Kidney (tissue), 14 donors: Measurements from ENCODE around the gene PRTG. TPM values are rescaled to one million over a fixed set of nuclear protein-coding genes. Genes with fewer than 3 reads are reported as not detected.

Experiments
- DNase-seq, 5 donors: peaks; one replicate each; pipeline ENCODE4 v3.0.0-alpha.2; 2013 to 2020
- FAIRE-seq: peaks from 2 replicates; lab custom pipeline; 2012; peaks lifted over from hg19 to GRCh38; lab: Jason Lieb, UNC
- H3K27ac ChIP-seq, 2 donors: one replicate each; pipeline ENCODE4 v1.7.0; 2013; ENCODE audit warnings: low read depth in 2 of 2, low read length in 2 of 2, inconsistent platforms in 1 of 2
- H3K27me3 ChIP-seq: one replicate; pipeline ENCODE4 v1.7.1; 2013; ENCODE audit warnings: low read length, inconsistent platforms; ENCODE audit not compliant: control insufficient read depth, insufficient read depth
- H3K36me3 ChIP-seq, 3 donors: one replicate each; pipeline versions ENCODE4 v1.7.0 to v1.7.1; 2013; ENCODE audit warnings: low read length in 3 of 3, control low read depth in 1 of 3, inconsistent platforms in 1 of 3; ENCODE audit not compliant: insufficient read depth in 3 of 3, control insufficient read depth in 2 of 3
- H3K4me1 ChIP-seq, 3 donors: one replicate each; pipeline versions ENCODE4 v1.7.0 to v1.7.1; 2013; ENCODE audit warnings: low read length in 3 of 3, inconsistent platforms in 1 of 3, low read depth in 1 of 3; ENCODE audit not compliant: control insufficient read depth in 2 of 3, insufficient read depth in 2 of 3
- H3K4me3 ChIP-seq, 3 donors: one replicate each; pipeline versions ENCODE4 v1.7.0 to v1.8.1; 2013; ENCODE audit warnings: low read length in 3 of 3, control low read depth in 1 of 3, inconsistent platforms in 1 of 3
- H3K9ac ChIP-seq, 3 donors: one replicate each; pipeline versions ENCODE4 v1.7.0 to v1.7.1; 2013; ENCODE audit warnings: low read length in 3 of 3, control low read depth in 1 of 3, inconsistent platforms in 1 of 3
- H3K9me3 ChIP-seq, 3 donors: one replicate each; pipeline versions ENCODE4 v1.7.0 to v1.7.1; 2013; ENCODE audit warnings: low read length in 3 of 3, control low read depth in 1 of 3, inconsistent platforms in 1 of 3; ENCODE audit not compliant: control insufficient read depth in 2 of 3, insufficient read depth in 1 of 3
- intact Hi-C: fragments of 100-400 bp; cut with DNase I; formaldehyde crosslinking; loops from one replicate; pipeline ENCODE4 v1.11.1; 2022
- polyA plus RNA-seq: library from polyadenylated mRNA; stranded (reverse); fragments of 350-450 nt; fragmentation: Illumina TruSeq; extraction: RNeasy Lipid Tissue Mini Kit (QIAGEN cat#74804); gene quantifications from one replicate; pipeline ENCODE4 v1.2.3, GENCODE V29; 2014; ENCODE audit warnings: low read depth, low replicate concordance; ENCODE audit not compliant: insufficient read depth
- total RNA-seq: library from RNA; stranded (reverse); fragmentation: NEBNext Ultra II Directional; extraction: Animal tissue kit (Norgen Biotek cat#: 25700); gene quantifications from one replicate; pipeline ENCODE4 v1.2.1, GENCODE V29; 2021
- TF ChIP-seq, protein P1 (sequence below): IDR thresholded peaks from 3 replicates; pipeline ENCODE4 v1.5.1; 2012; ENCODE audit warnings: mild to moderate bottlenecking, moderate library complexity, borderline replicate concordance; ENCODE audit not compliant: insufficient read depth; ENCODE audit errors: extremely low read depth
- donor health status: control.
- donor health status: control.
- donor health status: control.
- donor health status: control.
- donor health status: control.
- donor health status: DM: yes; HTN: yes; CAD: no.
- donor health status: Normal renal cell carcinoma (clear cell type).

PRTG gene
- total and polyA plus RNA-seq, 2 donors from 2014 or later: 0.84 to 6.4 TPM

DNA sequence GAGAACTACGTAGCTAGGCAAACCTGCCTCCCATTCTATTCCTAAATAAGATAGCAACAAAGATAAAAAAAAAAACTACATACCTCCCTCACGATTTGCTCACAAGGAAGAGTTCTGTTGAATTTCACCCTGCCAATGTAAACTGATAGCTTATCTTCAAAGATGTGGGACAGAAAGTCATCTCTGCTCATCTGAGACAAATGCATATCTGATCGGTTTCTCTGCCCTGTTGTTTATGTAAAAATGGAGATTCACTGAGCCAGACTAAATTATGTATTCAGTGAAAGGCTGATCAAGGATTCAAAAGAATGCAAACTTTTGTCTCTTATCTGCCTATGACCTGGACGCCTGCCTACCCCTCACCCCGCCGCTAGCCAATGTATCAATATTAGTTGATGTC, 166.0 kb downstream of the PRTG start:
- intact Hi-C loops: no loop called here
- no peaks in the 10 kb centered on the region for H3K4me1 ChIP-seq
- no peak for FAIRE-seq

DNA sequence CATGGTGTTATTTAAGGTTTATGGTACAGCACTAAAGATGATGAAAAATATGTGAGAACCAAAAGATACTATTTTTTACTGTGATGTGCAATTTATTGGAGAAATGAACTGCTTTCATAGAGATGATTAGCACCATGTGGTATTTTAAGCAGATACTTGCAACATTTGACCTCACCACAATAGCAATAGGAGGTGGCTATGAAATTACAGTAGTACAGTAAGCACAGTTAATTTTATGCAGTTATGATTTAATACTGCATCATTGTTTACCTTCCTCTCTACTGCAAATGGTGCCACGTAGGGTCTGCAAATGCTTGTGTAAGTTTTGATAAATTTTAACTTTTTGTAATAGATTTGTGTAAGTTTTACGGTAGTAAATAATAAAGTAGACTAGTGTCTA, 168.9 kb downstream of the PRTG start:
- Histone ChIP-seq H3K27ac (no peak overlapping the region), H3K27me3 (no peaks in the 10 kb centered on the region), H3K36me3 (no peaks in the 10 kb centered on the region), H3K4me1 (no peaks in the 10 kb centered on the region), H3K9me3 (no peaks in the 10 kb centered on the region), H3K9ac (no peak overlapping the region), H3K4me3 (no peak overlapping the region)
- TF ChIP-seq, protein P1, sequence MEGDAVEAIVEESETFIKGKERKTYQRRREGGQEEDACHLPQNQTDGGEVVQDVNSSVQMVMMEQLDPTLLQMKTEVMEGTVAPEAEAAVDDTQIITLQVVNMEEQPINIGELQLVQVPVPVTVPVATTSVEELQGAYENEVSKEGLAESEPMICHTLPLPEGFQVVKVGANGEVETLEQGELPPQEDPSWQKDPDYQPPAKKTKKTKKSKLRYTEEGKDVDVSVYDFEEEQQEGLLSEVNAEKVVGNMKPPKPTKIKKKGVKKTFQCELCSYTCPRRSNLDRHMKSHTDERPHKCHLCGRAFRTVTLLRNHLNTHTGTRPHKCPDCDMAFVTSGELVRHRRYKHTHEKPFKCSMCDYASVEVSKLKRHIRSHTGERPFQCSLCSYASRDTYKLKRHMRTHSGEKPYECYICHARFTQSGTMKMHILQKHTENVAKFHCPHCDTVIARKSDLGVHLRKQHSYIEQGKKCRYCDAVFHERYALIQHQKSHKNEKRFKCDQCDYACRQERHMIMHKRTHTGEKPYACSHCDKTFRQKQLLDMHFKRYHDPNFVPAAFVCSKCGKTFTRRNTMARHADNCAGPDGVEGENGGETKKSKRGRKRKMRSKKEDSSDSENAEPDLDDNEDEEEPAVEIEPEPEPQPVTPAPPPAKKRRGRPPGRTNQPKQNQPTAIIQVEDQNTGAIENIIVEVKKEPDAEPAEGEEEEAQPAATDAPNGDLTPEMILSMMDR: no peak
- FAIRE-seq (no peak), DNase-seq (no peak)
- intact Hi-C loops: no loop called here

More for the DNA sequence above, 166.0 kb downstream of the PRTG start:
- DNase-seq: no peak
- Histone ChIP-seq H3K9ac (no peak overlapping the region), H3K36me3 (no peaks in the 10 kb centered on the region), H3K9me3 (no peaks in the 10 kb centered on the region), H3K27me3 (no peaks in the 10 kb centered on the region), H3K27ac (no peak overlapping the region), H3K4me3 (no peak overlapping the region)
- TF ChIP-seq, protein P1: no peak

DNA sequence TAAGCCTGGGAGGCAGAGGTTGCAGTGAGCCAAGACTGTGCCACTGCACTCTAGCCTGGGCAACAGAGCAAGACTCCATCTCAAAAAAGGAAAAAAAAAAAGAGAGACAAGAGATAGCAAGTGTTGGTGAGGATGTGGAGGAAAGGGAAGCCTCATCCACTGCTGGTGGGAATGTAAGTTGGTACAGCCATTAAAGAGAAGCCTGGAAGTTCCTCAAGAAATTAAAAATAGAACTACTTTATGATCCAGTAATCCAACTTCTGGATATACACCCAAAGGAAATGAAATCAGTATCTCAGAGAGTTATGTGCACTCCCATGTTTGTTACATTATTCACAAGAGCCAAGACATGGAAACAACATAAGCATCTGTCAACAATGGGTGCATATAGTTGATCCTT, 169.7 kb downstream of the PRTG start:
- Histone ChIP-seq H3K4me1 (no peaks in the 10 kb centered on the region), H3K9ac (no peak overlapping the region), H3K9me3 (no peaks in the 10 kb centered on the region), H3K4me3 (no peak overlapping the region), H3K27ac (no peak overlapping the region), H3K36me3 (no peaks in the 10 kb centered on the region), H3K27me3 (no peaks in the 10 kb centered on the region)
- intact Hi-C loops: no loop called here
- no peak for FAIRE-seq
- TF ChIP-seq, protein P1: no peak
- no peak for DNase-seq
